GM19372 (cell line): ENCODE results near the gene GNG7.
"Not testable (repeated sequence)": the region's sequence is repeated elsewhere in the genome, so short reads cannot be mapped to it uniquely, and the experiment has no call there.

Experiments
- ATAC-seq: cut with Tn5 transposase; IDR thresholded peaks from one replicate; pipeline ENCODE4 v1.9.1; 2021; ENCODE audit warnings: mild to moderate bottlenecking, low read depth, moderate library complexity; ENCODE audit not compliant: unreplicated experiment

The GNG7 gene

DNA sequence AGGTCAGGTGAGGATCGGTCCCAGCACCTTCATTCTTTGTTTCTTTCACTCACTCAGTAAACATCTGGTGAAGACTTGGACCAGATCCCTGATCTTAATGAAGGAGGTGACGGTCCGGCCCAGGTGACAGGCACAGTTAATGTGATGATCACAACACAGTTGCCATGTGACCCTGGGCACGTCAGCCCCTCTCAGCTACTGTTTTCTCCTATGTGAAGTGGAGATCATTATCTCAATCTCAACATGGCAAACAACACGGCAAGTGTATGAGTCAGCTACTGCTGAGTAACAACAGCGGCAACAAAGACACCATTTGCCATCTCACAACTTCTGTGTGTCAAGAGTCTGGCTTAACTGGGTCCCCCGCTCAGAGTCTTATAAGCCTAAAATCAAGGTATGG is 74.6 kb downstream of the GNG7 start:
- no peak for ATAC-seq

DNA sequence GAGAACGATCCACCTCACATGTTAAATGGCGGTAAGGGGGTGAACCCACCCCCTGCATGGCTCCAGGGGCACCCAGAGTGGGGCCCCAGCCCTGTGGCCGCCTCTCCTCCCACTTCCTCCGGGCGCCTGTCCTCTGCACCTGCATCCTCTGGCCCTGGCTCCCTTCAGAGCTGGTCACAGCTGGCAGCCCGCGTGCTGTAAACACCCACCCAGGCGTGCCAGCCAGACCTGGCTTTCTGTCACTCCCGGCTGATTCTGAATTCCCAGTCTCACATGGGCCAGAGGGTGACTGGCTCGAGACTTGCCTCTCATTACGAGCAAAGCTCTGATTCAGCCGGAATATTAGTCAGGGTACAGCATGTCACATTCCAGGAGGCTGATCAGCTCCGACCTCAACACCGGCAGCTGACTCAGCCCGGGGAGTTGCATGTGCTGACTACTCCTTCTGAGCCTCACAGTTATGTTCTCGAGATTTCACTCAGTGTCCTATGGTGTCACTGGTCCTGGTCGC is 75.1 kb downstream of the GNG7 start:
- no peak for ATAC-seq

DNA sequence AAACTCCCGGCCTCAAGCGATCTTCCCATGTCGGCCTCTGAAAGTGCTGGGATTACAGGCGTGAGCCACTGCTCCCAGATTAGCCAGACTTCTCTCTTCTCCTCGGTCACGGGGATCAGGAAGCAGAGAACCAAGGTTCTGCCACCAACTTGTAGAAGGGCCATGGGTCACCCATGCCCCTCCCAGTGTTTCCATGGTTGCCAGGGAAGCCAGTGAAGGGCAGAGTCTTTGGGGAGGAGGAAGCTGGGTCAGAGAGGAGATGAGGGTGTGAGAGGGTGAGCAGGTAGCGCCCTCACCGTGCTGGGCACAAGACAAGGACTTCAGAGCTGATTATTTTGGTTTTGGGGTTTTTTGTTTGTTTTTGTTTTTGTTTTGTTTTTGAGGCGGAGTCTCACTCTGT is 77.1 kb downstream of the GNG7 start:
- no peak for ATAC-seq

DNA sequence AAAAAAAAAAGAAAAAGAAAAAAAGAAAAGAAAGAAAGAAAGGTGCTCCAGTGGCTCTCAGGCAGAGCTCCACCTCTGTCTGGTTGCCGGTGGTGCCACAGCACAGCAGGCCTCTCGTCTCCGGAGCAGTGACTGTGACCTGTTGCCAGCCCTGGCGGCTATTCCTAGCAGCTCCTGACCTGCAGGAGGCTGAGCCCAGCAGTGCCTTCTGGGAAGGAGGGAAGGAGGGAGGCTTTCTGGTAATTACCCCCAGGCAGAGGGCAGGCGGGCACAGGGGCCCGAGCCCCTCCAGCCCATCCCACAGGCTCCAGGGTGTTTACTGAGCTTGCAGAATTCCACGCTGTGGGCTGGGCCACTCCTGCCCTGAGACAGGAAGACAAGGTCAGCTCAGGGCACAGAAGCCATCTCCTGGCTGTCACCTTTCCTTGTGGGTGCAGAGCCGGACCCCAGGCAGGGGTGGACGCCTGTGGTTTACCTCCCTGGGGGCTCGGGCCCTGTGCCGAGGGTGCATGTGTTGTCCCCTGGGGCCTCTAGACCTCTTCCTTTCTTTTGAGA is 77.9 kb downstream of the GNG7 start:
- ATAC-seq = no peak

DNA sequence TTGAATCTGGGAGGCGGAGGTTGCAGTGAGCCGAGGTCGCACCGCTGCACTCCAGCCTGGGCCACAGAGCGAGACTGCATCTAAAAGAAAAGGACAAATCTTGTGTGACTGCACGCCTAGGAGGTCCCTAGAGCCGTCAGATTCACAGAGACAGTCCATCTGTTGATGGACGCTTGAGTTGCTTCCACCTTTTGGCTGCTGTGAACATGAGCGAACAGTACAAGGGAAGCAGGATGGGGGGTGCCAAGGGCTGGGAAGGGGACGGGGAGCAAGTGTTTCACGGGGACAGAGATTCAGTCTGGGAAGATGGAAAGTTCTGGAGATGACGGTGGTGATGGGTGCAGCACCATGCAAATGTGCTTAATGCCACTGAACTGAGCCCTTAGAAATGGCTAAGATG is 78.7 kb downstream of the GNG7 start:
- ATAC-seq = no peak

DNA sequence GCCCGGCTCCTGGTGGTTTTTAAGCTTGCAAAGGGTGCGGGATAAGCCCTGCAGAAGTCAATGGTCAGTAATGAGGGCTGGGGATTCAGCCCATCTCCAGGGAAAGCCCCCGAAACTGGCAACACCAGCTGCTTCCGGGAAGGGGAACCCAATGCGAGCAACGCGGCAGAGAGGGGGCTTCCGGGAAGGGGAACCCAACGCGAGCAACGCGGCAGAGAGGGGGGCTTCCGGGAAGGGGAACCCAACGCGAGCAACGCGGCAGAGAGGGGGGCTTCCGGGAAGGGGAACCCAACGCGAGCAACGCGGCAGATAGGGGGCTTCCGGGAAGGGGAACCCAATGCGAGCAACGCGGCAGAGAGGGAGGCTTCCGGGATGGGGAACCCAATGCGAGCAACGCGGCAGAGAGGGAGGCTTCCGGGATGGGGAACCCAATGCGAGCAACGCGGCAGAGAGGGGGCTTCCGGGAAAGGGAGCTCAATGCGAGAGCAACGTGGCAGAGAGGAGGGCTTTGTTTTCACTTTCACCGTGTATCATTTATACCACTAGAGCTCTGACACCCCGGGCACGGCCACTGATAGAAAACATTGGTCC is 80.0 kb downstream of the GNG7 start:
- ATAC-seq = not testable (repeated sequence)

DNA sequence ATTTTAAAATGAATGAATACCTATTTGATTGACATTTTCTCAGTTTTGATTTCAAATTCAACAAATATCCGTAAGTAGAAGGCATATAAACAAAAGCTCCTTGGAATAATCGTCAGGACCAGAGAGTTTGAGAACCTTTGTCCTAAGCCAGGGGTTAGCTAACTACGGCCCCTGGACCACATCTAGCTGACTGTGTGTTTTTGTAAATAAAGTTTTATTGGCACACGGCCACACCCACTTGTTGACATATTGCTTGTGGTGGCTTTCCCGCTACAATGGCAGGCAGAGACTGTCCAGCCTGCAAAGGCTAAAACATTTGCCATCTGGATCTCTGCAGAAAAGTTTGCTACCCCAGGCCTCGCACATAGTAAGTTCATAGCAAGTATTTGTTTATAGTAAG is 83.4 kb downstream of the GNG7 start:
- no peak for ATAC-seq

DNA sequence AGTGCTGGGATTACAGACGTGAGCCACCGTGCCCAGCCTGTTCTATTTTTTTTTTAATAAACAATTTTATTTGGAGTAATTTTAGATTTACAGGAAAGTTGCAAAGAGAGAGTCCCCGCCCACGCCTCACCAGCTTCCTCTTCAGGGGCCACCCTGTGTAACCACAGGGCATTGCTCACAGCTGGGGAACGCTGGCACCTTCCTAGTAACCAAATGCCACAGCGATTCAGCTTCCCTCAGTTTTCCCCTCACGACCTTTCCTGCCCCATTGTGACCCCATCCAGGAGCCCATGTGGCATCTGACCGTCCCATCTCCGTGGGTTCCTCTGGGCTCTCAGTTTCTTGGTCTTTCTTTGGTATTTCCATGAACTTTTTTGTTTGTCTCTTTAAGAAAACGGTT is 83.9 kb downstream of the GNG7 start:
- ATAC-seq = no peak

DNA sequence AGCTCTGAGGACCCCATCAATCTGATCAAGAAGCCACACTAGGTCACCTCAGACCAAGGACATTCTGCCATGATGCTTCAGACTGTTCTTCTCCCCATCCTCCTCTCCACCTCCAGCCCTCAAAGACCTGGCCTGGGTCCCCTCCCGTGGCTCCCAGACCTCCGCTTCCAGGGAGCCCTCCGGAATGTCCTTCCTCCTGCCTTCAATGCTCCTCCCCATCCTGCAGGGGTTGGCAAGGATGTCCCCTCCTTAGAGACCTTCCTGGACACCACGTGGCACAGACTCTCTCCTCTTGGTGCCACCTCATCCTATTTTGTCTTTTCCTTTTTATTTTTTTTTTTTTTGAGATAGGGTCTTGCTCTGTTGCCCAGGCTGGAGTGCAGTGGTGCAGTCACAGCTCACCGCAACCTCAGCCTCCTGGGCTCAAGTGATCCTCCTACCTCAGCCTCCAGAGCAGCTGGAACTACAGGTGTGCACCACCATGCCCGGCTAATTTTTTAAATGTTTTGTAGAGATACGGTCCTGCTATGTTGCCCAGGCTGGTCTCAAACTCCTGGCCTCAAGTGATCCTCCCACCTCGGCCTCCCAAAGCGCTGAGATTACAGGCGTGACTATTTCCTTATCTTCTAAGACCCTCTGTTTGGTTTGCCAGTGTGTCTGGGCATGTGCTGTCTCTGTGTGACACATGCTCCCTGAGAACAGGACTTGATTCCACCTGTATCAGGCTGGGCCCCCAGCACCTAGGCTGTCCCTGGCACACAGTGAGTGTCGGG is 84.9 kb downstream of the GNG7 start:
- ATAC-seq = no peak

DNA sequence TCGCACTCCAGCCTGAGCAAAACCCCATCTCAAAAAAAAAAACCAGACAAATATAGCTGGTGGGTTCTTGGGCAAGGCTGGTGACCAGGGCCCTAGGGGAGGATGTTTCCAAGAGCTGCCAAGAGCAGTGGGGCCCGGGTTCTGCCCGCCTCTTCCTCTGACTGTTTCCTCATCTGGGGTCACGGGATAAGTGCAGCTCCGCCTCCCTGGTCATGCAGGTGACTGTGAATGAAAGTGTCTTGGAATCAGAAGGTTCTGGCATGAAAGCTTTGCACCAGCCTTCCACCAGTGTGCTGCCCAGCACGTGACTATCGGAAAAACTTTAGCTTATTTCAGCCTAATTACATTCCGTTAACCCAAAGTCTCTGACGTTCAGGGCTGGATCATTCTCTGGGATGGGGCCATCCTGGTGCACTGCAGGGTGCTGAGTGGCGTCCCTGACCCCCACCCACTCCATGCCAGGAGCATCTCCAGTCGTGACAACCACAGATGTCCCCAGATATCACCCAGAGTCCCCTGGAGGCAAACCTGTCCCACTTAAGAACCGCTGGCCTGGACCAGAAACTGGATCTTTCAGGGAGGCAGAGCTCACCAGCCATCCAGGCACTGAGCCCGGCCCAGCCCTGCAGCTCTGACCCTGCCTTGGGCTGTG is 85.6 kb downstream of the GNG7 start:
- no peak for ATAC-seq

DNA sequence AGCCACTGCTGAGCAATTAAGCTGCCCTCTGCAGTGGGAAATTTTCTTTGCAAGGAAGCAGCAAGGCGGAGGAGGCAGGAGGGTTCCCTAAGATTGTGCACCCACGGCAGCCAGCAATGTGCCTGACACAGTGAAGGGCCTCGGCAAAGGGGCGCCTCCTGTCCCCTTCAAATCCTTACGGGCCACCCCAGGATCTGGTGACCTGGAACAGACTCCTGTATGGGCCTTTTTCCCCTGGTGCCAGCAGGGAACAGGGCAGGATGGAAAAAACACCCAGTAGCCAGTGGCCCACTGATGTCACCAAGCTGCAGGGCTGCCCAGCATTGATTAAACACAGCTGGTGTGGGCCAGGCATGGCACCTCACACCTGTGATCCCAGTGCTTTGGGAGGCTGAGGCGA is 86.7 kb downstream of the GNG7 start:
- no peak for ATAC-seq

DNA sequence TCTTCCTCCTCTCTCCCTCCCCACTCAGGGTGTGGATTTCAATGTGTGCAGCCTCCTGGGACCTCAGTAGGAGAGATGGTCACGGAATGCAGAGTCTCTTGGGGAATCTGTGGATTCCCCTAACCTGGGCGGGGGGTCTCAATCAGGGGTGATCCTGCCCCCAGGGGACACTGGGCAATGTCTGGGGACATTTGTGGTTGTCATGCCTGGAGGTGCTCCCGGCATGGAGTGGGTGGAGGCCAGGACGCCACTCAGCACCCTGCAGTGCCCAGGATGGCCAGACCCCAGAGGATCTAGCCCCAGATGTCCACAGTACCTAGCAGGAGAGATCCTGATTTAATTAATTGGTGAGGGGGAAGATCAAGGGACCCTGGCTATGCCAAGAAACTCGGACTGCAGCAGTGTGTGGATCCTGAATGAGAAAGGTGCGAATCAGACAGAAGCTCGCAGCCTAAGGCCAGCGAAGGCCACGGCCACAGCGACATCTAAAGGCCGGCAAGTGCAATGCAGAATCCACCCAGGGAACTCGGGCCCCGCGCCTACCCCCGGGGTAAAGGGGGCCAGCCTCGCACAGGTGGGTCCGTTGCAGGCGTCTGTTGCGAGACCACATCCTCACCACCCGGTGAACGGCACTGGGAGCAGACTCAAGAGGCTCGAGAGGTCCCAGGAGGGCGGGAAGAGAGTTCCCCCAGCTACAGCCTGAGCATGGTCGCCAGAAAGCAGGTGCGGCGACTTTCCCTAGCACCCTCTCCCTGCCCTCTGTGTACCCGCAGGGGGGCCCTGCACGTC is 88.8 kb downstream of the GNG7 start:
- no peak for ATAC-seq

DNA sequence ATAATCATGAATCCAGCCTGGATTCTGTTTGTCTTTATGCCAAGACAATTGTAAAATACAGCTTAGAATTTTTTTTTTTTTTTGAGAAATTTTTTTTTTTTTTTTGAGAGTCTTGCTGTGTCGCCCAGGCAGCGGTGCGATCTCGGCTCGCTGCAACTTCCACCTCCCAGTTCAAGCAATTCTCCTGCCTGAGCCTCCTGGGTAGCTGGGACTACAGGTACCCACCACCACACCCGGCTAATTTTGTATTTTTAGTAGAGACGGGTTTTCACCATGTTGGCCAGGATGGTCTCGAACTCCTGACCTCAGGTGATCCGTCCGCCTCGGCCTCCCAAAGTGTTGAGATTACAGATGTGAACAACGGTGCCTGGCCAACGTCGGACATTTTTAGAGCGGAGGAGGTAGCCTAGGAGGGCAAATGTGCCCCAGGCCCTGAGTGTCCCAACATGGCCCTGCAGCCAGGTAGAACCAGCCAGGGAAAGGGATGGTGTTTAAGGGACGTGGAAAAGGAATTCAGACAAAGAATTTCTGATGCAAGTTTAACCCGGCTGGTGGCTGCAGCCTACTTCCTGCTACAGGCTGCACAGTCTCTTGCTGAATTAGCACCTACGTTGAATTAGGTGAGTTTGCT is 89.8 kb downstream of the GNG7 start:
- no peak for ATAC-seq

DNA sequence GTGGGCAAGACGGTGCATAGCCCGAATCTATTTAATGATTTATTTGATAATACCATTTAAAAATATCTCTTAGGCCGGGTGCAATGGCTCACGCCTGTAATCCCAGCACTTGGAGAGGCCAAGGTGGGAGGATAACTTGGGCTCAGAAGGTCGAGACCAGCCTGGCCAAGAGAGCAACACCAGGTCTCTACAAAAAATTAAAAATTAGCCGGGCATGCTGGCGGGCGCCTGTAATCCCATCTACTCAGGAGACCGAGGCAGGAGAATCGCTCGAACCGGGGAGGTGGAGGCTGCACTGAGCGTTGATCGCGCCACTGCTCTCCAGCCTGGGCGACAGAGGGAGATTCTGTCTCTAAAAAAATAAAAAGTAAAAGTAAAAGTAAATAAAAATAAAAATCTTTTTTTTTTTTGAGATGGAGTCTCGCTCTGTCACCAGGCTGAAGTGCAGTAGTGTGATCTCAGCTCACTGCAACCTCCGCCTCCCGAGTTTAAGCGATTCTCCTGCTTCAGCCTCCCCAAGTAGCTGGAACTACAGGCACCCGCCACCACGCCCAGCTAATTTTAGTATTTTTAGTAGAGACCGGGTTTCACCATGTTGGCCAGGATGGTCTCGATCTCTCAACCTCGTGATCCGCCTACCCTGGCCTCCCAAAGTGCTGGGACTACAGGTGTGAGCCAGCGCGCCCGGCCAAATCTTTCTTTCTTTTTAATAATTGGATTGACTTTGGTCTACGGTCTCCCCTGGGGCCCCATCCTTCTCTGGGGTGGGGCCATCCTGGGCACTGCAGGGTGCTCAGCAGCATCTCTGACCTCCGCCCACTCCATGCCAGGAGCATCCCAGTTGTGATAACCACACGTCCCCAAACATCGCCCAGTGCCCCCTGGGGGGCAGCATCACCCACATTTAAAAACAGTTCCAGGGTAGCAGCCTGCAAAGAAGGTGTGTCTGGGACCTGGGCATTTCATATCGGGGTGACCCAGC is 90.7 kb downstream of the GNG7 start:
- ATAC-seq = no peak

DNA sequence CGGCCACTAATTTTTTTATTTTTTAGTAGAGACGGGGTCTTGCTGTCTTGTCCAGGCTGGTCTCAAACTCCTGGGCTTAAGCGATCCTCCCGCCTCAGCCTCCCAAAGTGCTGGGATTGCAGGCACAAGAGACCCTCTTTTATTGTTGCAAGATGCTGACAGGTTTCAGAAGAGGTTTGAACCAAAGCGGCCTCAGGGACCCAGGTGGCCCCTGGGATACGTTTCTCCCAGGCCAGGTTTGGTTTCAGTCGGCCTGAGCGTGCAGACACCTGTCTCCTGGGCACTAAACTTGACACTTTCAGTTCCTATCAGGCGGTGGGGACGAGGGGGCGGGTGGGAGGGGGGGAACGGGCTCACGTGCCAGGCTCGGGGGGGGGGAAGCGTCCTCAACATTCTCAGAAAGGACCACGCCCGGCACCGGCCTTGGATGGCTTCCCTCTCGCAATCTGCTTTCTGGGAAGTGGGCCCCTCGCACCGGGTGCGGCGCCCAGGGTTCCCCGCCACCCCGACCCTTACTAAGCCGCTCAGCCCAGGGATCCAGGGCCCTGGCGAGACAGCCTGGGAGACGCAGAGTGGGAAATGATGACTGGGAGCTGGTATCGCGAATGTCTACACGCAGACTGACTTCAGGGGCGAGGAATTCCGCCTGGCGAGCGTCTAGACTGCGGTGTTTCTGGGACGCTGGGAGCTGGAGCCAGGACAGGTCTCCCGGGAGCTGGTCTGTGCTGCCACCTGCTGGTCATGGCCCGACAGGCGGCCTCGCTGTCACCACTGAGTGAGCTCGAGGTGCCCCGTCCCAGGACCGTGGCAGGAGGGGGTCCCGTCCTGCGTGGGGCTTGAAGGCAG is 91.6 kb downstream of the GNG7 start:
- ATAC-seq = no peak

DNA sequence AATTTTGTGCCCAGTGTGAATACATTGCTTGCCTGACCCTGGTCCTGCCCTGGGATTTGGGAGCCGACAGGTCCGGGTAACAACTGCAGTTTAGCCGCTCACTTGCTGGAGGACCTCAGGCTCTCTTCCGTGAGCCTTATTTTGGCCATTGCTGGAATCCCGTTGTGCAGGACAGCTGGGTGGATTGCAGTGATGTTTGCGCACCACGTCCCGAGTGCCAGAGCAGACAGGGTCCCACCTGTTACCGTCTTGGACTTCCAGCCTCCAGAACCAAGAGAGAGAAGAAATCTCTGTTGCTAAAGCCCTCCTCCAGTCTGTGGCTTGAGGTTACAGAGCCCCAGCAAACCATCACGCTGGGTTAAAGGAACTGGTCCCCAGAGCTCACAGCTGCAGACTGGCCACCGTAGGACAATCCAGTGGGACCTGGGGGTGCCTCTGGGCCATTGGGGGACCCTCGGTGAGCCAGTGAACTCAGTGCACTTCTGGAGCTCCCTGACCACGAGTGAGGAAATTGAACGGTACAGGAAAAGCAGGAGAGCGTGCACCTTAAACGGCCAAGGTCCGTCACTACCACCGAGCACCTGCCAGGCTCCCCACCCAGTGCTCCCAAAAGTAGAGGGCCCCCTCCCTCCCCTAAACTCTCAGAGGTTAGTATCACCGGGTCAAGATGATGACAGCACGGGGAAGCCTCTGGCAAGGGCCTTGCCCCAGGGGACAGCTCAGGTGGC is 92.9 kb downstream of the GNG7 start:
- no peak for ATAC-seq

DNA sequence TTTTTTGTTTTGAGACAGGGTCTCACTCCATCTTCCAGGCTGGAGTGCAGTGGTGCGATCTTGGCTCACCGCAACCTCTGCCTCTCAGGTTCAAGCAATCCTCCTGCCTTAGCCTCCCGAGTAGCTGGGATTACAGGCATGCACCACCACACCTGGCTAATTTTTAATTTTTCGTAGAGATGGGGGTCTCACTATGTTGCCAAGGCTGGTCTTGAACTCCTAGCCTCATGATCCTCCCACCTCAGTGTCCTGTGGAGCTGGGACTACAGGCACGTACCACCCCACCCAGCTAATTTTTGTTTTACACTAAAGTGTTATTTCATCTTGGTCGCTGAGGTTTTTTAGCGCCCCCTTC is 93.5 kb downstream of the GNG7 start:
- not testable (repeated sequence) for ATAC-seq

DNA sequence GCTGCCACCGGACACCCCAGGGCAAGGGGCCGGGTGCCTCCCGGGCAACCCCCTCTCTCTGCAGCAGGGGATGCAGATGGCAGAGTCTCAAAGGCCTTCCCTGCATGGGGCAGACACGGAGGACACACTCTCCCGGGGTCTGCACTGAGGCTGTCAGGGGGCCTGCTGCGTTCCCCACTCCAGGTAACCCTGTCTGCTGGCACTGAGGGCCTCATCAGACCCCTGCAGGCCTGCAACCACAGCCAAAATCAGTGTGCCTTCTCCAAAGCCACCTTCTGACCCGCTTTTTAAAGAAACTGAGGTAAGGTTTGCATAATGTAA is 93.9 kb downstream of the GNG7 start:
- ATAC-seq = no peak
